GM23338 (cell line): ENCODE results near the gene THAP9.
"Not testable (repeated sequence)": the region's sequence is repeated elsewhere in the genome, so short reads cannot be mapped to it uniquely, and the experiment has no call there.

ENCODE experiments used
- CREB1 ChIP-seq: fragments of 250-450 bp; sonication (Bioruptor Pico); IDR thresholded peaks from 2 replicates; pipeline ENCODE4 v1.5.0; 2020; ENCODE audit warnings: low read depth, mild to moderate bottlenecking, moderate library complexity
- CTCF ChIP-seq, 2 experiments: fragments of 200-600 bp in 1 of 2; sonication (generic) in 1 of 2; conservative IDR thresholded peaks; 2 replicates each; pipeline versions ENCODE4 v1.5.1 to v1.6.1; 2016 to 2017; ENCODE audit warnings: antibody characterized with exemption in 2 of 2, low read depth in 2 of 2, mild to moderate bottlenecking in 2 of 2, moderate library complexity in 1 of 2
- EZH2 ChIP-seq: fragments of 200-600 bp; sonication (generic); IDR thresholded peaks from one replicate; pipeline ENCODE4 v1.8.0; 2017; ENCODE audit warnings: antibody characterized with exemption, mild to moderate bottlenecking, low read depth; ENCODE audit not compliant: unreplicated experiment
- EZH2phosphoT487 ChIP-seq: fragments of 200-600 bp; sonication (generic); IDR thresholded peaks from one replicate; pipeline ENCODE4 v1.8.1; 2018; ENCODE audit warnings: antibody characterized with exemption; ENCODE audit not compliant: unreplicated experiment
- JUNB ChIP-seq: IDR thresholded peaks from one replicate; pipeline ENCODE4 v1.6.1; 2016; ENCODE audit warnings: antibody characterized with exemption; ENCODE audit not compliant: unreplicated experiment
- NANOG ChIP-seq: IDR thresholded peaks from 2 replicates; pipeline ENCODE4 v1.6.1; 2016; ENCODE audit warnings: antibody characterized with exemption, borderline replicate concordance
- POLR2AphosphoS5 ChIP-seq: IDR thresholded peaks from 2 replicates; pipeline ENCODE4 v1.6.1; 2016; ENCODE audit warnings: antibody characterized with exemption, low read depth
- REST ChIP-seq: IDR thresholded peaks from one replicate; pipeline ENCODE4 v1.6.1; 2018; ENCODE audit warnings: antibody characterized with exemption; ENCODE audit not compliant: unreplicated experiment

DNA sequence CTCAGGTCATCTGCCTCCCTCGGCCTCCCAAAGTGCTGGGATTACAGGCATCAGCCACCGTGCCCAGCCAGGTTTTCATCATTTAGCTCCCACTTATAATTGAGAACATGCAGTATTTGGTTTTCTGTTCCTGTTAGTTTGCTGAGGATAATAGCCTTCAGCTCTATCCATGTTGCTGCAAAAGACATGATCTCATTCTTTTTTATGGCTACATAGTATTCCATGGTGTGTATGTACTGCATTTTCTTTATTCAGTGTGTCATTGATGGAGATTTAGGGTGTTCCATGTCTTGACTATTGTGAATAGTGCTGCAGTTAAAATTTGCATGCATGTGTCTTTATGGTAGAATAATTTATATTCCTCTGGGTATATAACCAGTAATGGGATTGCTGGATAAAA is 13.4 kb downstream of the THAP9 start:
- TF ChIP-seq EZH2; CTCF (conservative IDR thresholded peaks at IDR 0.05; ENCODE audit: low read depth in 2 of 2); EZH2phosphoT487; REST; POLR2AphosphoS5; NANOG; JUNB; CREB1 (CRISPR knock-in tag): not testable (repeated sequence)
